Duodenal mucosa (tissue), 2 donors: Measurements from ENCODE around the gene ZBTB1.
"Not testable (repeated sequence)": the region's sequence is repeated elsewhere in the genome, so short reads cannot be mapped to it uniquely, and the experiment has no call there.

Source experiments
- H3K27ac ChIP-seq: one replicate; pipeline ENCODE4 v1.7.0; 2013; ENCODE audit warnings: low read depth, low read length
- H3K27me3 ChIP-seq, 2 donors: one replicate each; pipeline ENCODE4 v1.7.0; 2013; ENCODE audit warnings: low read length in 2 of 2, control low read depth in 1 of 2; ENCODE audit not compliant: insufficient read depth in 2 of 2, control insufficient read depth in 1 of 2
- H3K36me3 ChIP-seq, 2 donors: one replicate each; pipeline ENCODE4 v1.7.0; 2013; ENCODE audit warnings: low read length in 2 of 2, control low read depth in 1 of 2; ENCODE audit not compliant: insufficient read depth in 2 of 2, control insufficient read depth in 1 of 2
- H3K4me1 ChIP-seq, 2 donors: one replicate each; pipeline ENCODE4 v1.7.0; 2013; ENCODE audit warnings: low read length in 2 of 2, control low read depth in 1 of 2; ENCODE audit not compliant: insufficient read depth in 2 of 2, control insufficient read depth in 1 of 2
- H3K4me3 ChIP-seq, 2 donors: one replicate each; pipeline ENCODE4 v1.7.0; 2013; ENCODE audit warnings: low read length in 2 of 2, low read depth in 1 of 2
- H3K9ac ChIP-seq, 2 donors: one replicate each; pipeline ENCODE4 v1.7.0; 2013; ENCODE audit warnings: low read length in 2 of 2, low read depth in 1 of 2
- H3K9me3 ChIP-seq, 2 donors: one replicate each; pipeline ENCODE4 v1.7.0; 2013; ENCODE audit warnings: low read length in 2 of 2, control low read depth in 1 of 2; ENCODE audit not compliant: control insufficient read depth in 1 of 2

Gene ZBTB1

DNA sequence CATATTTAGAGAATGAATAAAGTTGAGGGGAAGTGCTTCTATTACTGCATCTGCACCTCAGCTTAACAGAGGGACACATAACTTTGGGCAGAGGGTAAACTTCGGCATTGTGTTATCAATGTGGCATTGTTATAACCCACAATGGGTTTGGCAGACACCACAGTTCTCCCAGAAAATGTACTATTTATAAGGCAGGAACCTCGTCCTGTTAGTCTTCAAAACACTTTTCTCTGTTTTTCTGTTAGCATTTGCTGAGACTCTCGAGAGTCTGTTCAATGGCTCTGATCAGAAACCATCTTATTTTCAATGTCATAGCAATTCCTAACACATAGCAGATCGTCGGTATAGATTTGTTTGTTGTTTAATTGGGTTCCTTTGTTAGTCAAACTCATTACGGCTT, 59.1 kb downstream of the ZBTB1 start:
- no peak overlapping the region for H3K27ac ChIP-seq
- no peak overlapping the region for H3K9ac ChIP-seq
- no peaks in the 10 kb centered on the region for H3K36me3 ChIP-seq
- no peaks in the 10 kb centered on the region for H3K9me3 ChIP-seq
- no peak overlapping the region for H3K4me3 ChIP-seq
- H3K4me1 ChIP-seq = no peaks in the 10 kb centered on the region
- no peaks in the 10 kb centered on the region for H3K27me3 ChIP-seq

DNA sequence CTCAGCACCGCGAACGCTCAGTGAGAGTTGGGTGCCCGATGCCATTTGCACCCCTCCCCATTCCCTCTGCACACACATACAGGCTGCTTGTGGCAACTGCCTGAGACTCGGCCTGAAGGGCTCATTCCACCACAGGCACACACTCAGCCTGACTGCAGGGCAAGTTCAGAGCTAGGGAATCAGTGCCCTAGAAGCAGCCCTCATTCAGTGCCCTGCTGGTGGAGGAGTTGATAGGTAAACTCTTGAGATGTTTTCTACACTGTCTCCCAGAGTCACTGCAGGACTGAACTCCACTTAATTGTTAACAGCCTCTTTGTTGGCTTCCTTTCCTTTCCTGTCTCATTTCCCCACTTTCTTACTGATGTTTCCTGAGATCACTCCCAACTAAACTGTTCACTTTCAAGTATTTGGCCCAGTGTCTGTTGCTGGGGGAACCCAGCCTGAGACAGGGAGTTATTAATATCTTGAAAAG, 62.1 kb downstream of the ZBTB1 start:
- peak overlapping the region; percentile 31 for H3K27ac ChIP-seq
- H3K9ac ChIP-seq = no peak overlapping the region

DNA sequence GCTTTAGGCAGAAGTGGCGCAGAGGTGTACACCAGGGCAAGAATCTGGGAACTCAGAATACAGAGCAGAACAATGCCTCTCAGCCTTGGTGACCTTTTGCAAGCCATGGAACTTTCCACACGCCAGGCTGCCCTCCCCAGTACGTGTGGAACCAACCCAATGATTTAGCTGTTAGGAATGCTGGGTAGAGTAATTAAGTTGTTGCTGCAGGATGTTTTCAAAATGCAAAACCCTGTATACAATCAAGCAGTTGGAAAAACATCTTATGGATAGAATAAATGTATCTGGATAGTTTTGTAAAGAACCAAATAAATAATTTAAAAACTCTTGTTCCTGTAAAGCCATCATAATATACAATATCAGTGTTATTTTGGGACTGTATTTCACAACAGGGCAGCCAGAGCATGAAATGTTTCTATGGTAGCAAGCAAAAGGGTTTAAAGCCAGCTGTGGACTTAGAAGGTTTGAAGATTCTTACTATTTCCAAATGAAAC, 64.6 kb downstream of the ZBTB1 start:
- no peak overlapping the region for H3K4me3 ChIP-seq
- H3K36me3 ChIP-seq = no peaks in the 10 kb centered on the region
- no peaks in the 10 kb centered on the region for H3K27me3 ChIP-seq
- H3K9ac ChIP-seq = no peak overlapping the region
- H3K4me1 ChIP-seq = no peaks in the 10 kb centered on the region
- no peak overlapping the region for H3K27ac ChIP-seq
- H3K9me3 ChIP-seq = no peaks in the 10 kb centered on the region

More for the DNA sequence above, 62.1 kb downstream of the ZBTB1 start:
- H3K27me3 ChIP-seq = no peaks in the 10 kb centered on the region
- H3K4me3 ChIP-seq = no peak overlapping the region
- H3K36me3 ChIP-seq = no peaks in the 10 kb centered on the region
- H3K9me3 ChIP-seq = no peaks in the 10 kb centered on the region
- H3K4me1 ChIP-seq = no peaks in the 10 kb centered on the region

DNA sequence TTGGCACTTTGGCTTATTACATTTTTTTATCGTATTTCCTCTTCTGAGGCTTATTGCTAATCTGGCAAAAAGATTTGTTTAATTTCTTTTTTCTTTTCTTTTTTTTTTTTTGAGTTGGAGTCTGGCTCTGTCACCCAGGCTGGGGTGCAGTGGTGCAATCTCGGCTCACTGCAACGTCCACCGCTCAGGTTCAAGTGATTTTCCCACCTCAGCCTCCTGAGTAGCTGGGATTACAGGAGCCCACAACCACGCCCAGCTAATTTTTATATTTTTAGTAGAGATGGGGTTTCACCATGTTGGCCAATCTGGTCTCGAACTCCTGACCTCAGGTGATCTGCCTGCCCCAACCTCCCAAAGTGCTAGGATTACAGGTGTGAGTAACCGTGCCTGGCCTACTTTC, 65.1 kb downstream of the ZBTB1 start:
- H3K4me1 ChIP-seq, H3K27ac ChIP-seq, H3K4me3 ChIP-seq, H3K27me3 ChIP-seq, H3K9me3 ChIP-seq, H3K36me3 ChIP-seq, H3K9ac ChIP-seq: not testable (repeated sequence)

DNA sequence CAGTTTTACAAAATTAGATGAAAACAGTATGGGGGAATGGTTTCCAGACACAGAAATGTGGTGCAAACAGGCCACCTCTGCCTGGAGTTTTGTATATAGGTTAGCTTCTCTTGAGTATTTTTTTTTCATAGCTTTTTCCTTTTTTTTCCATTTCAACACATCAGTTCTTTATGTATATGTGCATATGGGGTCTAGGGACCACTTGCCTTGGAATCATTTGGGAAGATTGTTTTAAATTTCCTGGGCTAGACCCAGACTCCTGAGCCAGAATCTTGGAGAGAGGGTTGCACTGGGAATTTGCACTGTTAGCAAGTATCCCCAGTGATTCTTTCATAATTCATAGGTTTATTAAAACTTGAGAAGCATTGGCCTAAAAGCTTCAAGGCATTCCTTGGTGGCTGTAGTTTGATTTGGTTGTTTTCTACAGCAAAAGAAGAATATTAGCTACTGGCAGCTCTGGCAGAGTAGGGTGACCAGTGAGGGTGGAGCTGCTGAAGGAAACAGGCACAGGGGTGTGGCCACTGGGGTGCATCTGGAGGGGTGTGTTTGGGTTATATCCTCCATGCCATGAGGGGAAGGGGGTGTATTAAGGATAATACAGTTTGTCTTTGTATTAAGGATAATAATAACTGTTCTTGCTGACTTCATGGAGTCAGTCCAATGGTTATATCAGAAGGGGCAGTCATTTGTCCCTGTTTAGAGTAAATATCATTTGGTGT, 68.0 kb downstream of the ZBTB1 start:
- H3K4me1 ChIP-seq = no peaks in the 10 kb centered on the region
- H3K27me3 ChIP-seq = no peaks in the 10 kb centered on the region
- no peak overlapping the region for H3K9ac ChIP-seq
- H3K36me3 ChIP-seq = no peaks in the 10 kb centered on the region
- no peak overlapping the region for H3K4me3 ChIP-seq
- H3K9me3 ChIP-seq = no peaks in the 10 kb centered on the region
- H3K27ac ChIP-seq = peak overlapping the region; percentile 1

DNA sequence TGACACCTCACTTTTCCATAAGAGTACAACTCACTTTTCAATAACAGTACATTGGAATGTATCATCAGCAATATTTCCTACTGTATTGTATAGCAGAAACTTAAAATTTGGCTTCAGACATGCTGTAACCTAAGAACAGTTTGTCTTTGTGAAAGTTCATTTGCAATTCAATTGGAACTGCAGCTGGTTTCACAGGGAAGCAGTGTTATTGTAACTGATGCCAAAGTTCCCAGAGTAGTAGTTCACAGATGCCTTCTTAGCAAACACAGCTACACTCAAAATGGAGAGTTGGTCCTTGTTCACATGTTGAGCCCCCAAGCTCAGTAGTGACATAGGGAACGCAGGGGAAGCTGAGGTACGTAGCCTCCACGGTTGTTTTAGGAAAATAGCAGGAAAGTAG, 68.5 kb downstream of the ZBTB1 start:
- Histone ChIP-seq H3K4me1 (no peaks in the 10 kb centered on the region), H3K9ac (no peak overlapping the region), H3K36me3 (no peaks in the 10 kb centered on the region), H3K9me3 (no peaks in the 10 kb centered on the region), H3K27me3 (no peaks in the 10 kb centered on the region), H3K27ac (peak overlapping the region; percentile 1), H3K4me3 (no peak overlapping the region)
